Hepatocyte (in vitro differentiated cells): Measurements from ENCODE around the gene ANKRD44. TPM values are rescaled to one million over a fixed set of nuclear protein-coding genes. Genes with fewer than 3 reads are reported as not detected.

Experiments
- DNase-seq: peaks from one replicate; pipeline ENCODE4 v3.0.0-alpha.2; 2016; ENCODE audit warnings: low spot score
- H2AFZ ChIP-seq: fragments of 200-600 bp; sonication (generic); 2 replicates; pipeline ENCODE4 v1.6.0; 2016; ENCODE audit warnings: antibody characterized with exemption, mild to moderate bottlenecking
- H3K27ac ChIP-seq: fragments of 200-600 bp; sonication (generic); 2 replicates; pipeline ENCODE4 v1.5.1; 2016; ENCODE audit warnings: mild to moderate bottlenecking
- H3K27me3 ChIP-seq: fragments of 200-600 bp; sonication (generic); 2 replicates; pipeline ENCODE4 v1.6.1; 2016
- H3K36me3 ChIP-seq: fragments of 200-600 bp; sonication (generic); replicated peaks from 2 replicates; pipeline ENCODE4 v1.5.1; 2016; ENCODE audit warnings: low read depth; ENCODE audit not compliant: insufficient read depth
- H3K4me1 ChIP-seq: fragments of 200-600 bp; sonication (generic); 2 replicates; pipeline ENCODE4 v1.5.1; 2016; ENCODE audit warnings: mild to moderate bottlenecking, moderate library complexity; ENCODE audit not compliant: insufficient read depth
- H3K4me2 ChIP-seq: fragments of 200-600 bp; sonication (generic); 2 replicates; pipeline ENCODE4 v1.6.0; 2016
- H3K4me3 ChIP-seq: fragments of 200-600 bp; sonication (generic); 2 replicates; pipeline ENCODE4 v1.5.1; 2016; ENCODE audit warnings: mild to moderate bottlenecking
- H3K79me2 ChIP-seq: fragments of 200-600 bp; sonication (generic); 2 replicates; pipeline ENCODE4 v1.6.0; 2017; ENCODE audit warnings: mild to moderate bottlenecking
- H3K9me2 ChIP-seq: fragments of 200-600 bp; sonication (generic); replicated peaks from 2 replicates; pipeline ENCODE4 v1.6.0; 2017; ENCODE audit warnings: mild to moderate bottlenecking; ENCODE audit not compliant: insufficient read depth
- H3K9me3 ChIP-seq: fragments of 200-600 bp; sonication (generic); 2 replicates; pipeline ENCODE4 v1.5.1; 2016; ENCODE audit warnings: low read depth, mild to moderate bottlenecking
- H4K20me1 ChIP-seq: fragments of 200-600 bp; sonication (generic); 2 replicates; pipeline ENCODE4 v1.6.0; 2016; ENCODE audit warnings: mild to moderate bottlenecking; ENCODE audit not compliant: insufficient read depth, poor library complexity, severe bottlenecking
- CTCF ChIP-seq: fragments of 200-600 bp; sonication (generic); IDR thresholded peaks from 2 replicates; pipeline ENCODE4 v1.5.1; 2016; ENCODE audit warnings: antibody characterized with exemption, mild to moderate bottlenecking; ENCODE audit not compliant: poor library complexity
- EZH2 ChIP-seq: fragments of 200-600 bp; sonication (generic); IDR thresholded peaks from 2 replicates; pipeline ENCODE4 v1.6.1; 2016; ENCODE audit warnings: antibody characterized with exemption, mild to moderate bottlenecking, borderline replicate concordance
- EZH2phosphoT487 ChIP-seq: fragments of 200-600 bp; sonication (generic); IDR thresholded peaks from one replicate; pipeline ENCODE4 v1.6.1; 2018; ENCODE audit warnings: antibody characterized with exemption, mild to moderate bottlenecking, low read depth, moderate library complexity; ENCODE audit not compliant: unreplicated experiment, severe bottlenecking
- WGBS: methylation state at CpG from one replicate; pipeline ENCODE4 v1.1.6; 2016; ENCODE audit warnings: low lambda C conversion rate; ENCODE audit errors: missing lambda C conversion rate; 5-methylcytosine and 5-hydroxymethylcytosine counted together
- polyA plus RNA-seq: library from polyadenylated mRNA; unstranded; fragments of >200 nt; fragmentation: Nextera tagmentation; extraction: Ambion mirVana; gene quantifications from 2 replicates; pipeline ENCODE4 v1.2.1, GENCODE V29; 2016
- total RNA-seq: library from RNA; depleted of rRNA; stranded (reverse); fragments of >200 nt; gene quantifications from 2 replicates; pipeline ENCODE4 v1.2.3, GENCODE V29; 2014

Gene ANKRD44
- total and polyA plus RNA-seq, 2 experiments from 2014 or later, result 5.9 to 9.1 TPM

GRCh38 chr2:197078535-197078934 lies 232.0 kb downstream of the ANKRD44 start:
- WGBS, result 78% methylated on average over 4 of the region's 4 CpGs
- Histone ChIP-seq H2AFZ (no peak overlapping the region), H4K20me1 (no peaks in the 10 kb centered on the region), H3K4me2 (no peak overlapping the region), H3K36me3 (no peaks in the 10 kb centered on the region), H3K79me2 (no peaks in the 10 kb centered on the region), H3K27me3 (no peaks in the 10 kb centered on the region), H3K9me3 (no peaks in the 10 kb centered on the region), H3K4me1 (no peaks in the 10 kb centered on the region), H3K4me3 (no peak overlapping the region), H3K9me2 (no peaks in the 10 kb centered on the region), H3K27ac (no peak overlapping the region)
- DNase-seq, result no peak
- TF ChIP-seq EZH2phosphoT487 (no peak), CTCF (no peak), EZH2 (no peak)

GRCh38 chr2:197077336-197077735 lies 233.2 kb downstream of the ANKRD44 start:
- H3K27ac ChIP-seq, result no peak overlapping the region
- H2AFZ ChIP-seq, result no peak overlapping the region
- no peak overlapping the region for H3K4me3 ChIP-seq
- H3K4me2 ChIP-seq, result no peak overlapping the region
- no peaks in the 10 kb centered on the region for H3K9me2 ChIP-seq
- no peaks in the 10 kb centered on the region for H3K36me3 ChIP-seq
- no peaks in the 10 kb centered on the region for H3K4me1 ChIP-seq
- H3K27me3 ChIP-seq, result no peaks in the 10 kb centered on the region
- no peaks in the 10 kb centered on the region for H3K9me3 ChIP-seq
- TF ChIP-seq CTCF (no peak), EZH2 (no peak), EZH2phosphoT487 (no peak)
- DNase-seq, result no peak
- no peaks in the 10 kb centered on the region for H4K20me1 ChIP-seq
- no peaks in the 10 kb centered on the region for H3K79me2 ChIP-seq
- 30% methylated on average over 2 of the region's 2 CpGs for WGBS

GRCh38 chr2:197076652-197077051 lies 233.9 kb downstream of the ANKRD44 start:
- H2AFZ ChIP-seq, result no peak overlapping the region
- no peaks in the 10 kb centered on the region for H4K20me1 ChIP-seq
- H3K4me1 ChIP-seq, result no peaks in the 10 kb centered on the region
- no peaks in the 10 kb centered on the region for H3K27me3 ChIP-seq
- no peak overlapping the region for H3K27ac ChIP-seq
- no peak overlapping the region for H3K4me2 ChIP-seq
- no peaks in the 10 kb centered on the region for H3K36me3 ChIP-seq
- H3K9me2 ChIP-seq, result no peaks in the 10 kb centered on the region
- H3K4me3 ChIP-seq, result no peak overlapping the region
- no peaks in the 10 kb centered on the region for H3K9me3 ChIP-seq
- WGBS, result 0% methylated on average over 1 of the region's 1 CpG
- TF ChIP-seq CTCF, result no peak
- TF ChIP-seq EZH2, result no peak
- TF ChIP-seq EZH2phosphoT487, result no peak
- H3K79me2 ChIP-seq, result no peaks in the 10 kb centered on the region
- no peak for DNase-seq
